Measurements from ENCODE around the gene ZNF81. TPM values are rescaled to one million over a fixed set of nuclear protein-coding genes. Genes with fewer than 3 reads are reported as not detected.

The ZNF81 gene
- total RNA-seq, 1 donor from 2014 or later, result 12.5 TPM

GRCh38 chrX:47831788-47832187 lies 4.9 kb upstream of the ZNF81 start:
- H3K4me3 Mint-ChIP-seq, result no peak overlapping the region
- no peaks in the 10 kb centered on the region for H3K27me3 Mint-ChIP-seq (ENCODE audit: low read depth)
- H3K27ac Mint-ChIP-seq, result no peak overlapping the region
- TF ChIP-seq CTCF (IDR thresholded peaks at IDR 0.05; ENCODE audit: unreplicated experiment), result peak; percentile 57
- peaks cover 13% of the 10 kb centered on the region for H3K9me3 Mint-ChIP-seq
- H3K4me1 Mint-ChIP-seq, result peaks cover 4% of the 10 kb centered on the region
- no peaks in the 10 kb centered on the region for H3K36me3 Mint-ChIP-seq
- no peak for DNase-seq (ENCODE audit: low spot score in 2 of 2, unreplicated experiment in 2 of 2)

- H3K36me3 Mint-ChIP-seq, result no peaks in the 10 kb centered on the region
- DNase-seq (ENCODE audit: low spot score in 2 of 2, unreplicated experiment in 2 of 2), result no peak
- H3K27ac Mint-ChIP-seq, result no peak overlapping the region
- no peaks in the 10 kb centered on the region for H3K27me3 Mint-ChIP-seq (ENCODE audit: low read depth)
- TF ChIP-seq CTCF (IDR thresholded peaks at IDR 0.05; ENCODE audit: unreplicated experiment), result no peak
- H3K4me3 Mint-ChIP-seq, result no peak overlapping the region
- peaks cover 8% of the 10 kb centered on the region for H3K4me1 Mint-ChIP-seq
- H3K9me3 Mint-ChIP-seq, result peaks cover 19% of the 10 kb centered on the region
Measured at GRCh38 chrX:47838361-47838760, 1.7 kb downstream of the ZNF81 start.

- no peaks in the 10 kb centered on the region for H3K36me3 Mint-ChIP-seq
- no peak overlapping the region for H3K27ac Mint-ChIP-seq
Measured at GRCh38 chrX:47840111-47840510, 3.4 kb downstream of the ZNF81 start.

GRCh38 chrX:47843363-47843762 lies 6.7 kb downstream of the ZNF81 start:
- no peaks in the 10 kb centered on the region for H3K27me3 Mint-ChIP-seq (ENCODE audit: low read depth)
- H3K4me1 Mint-ChIP-seq, result no peaks in the 10 kb centered on the region
- DNase-seq (ENCODE audit: low spot score in 2 of 2, unreplicated experiment in 2 of 2), result no peak
- peaks cover 18% of the 10 kb centered on the region for H3K9me3 Mint-ChIP-seq
- peaks cover 6% of the 10 kb centered on the region for H3K36me3 Mint-ChIP-seq
- TF ChIP-seq CTCF (IDR thresholded peaks at IDR 0.05; ENCODE audit: unreplicated experiment), result no peak
- H3K4me3 Mint-ChIP-seq, result no peak overlapping the region
- H3K27ac Mint-ChIP-seq, result no peak overlapping the region

More at GRCh38 chrX:47840111-47840510, 3.4 kb downstream of the ZNF81 start:
- H3K4me1 Mint-ChIP-seq, result peaks cover 8% of the 10 kb centered on the region
- no peak overlapping the region for H3K4me3 Mint-ChIP-seq
- H3K27me3 Mint-ChIP-seq (ENCODE audit: low read depth), result no peaks in the 10 kb centered on the region
- TF ChIP-seq CTCF (IDR thresholded peaks at IDR 0.05; ENCODE audit: unreplicated experiment), result no peak
- peaks cover 15% of the 10 kb centered on the region for H3K9me3 Mint-ChIP-seq
- no peak for DNase-seq (ENCODE audit: low spot score in 2 of 2, unreplicated experiment in 2 of 2)

- H3K4me1 Mint-ChIP-seq, result no peaks in the 10 kb centered on the region
- peaks cover 6% of the 10 kb centered on the region for H3K36me3 Mint-ChIP-seq
Measured at GRCh38 chrX:47844117-47844516, 7.4 kb downstream of the ZNF81 start.

More at GRCh38 chrX:47844117-47844516, 7.4 kb downstream of the ZNF81 start:
- no peaks in the 10 kb centered on the region for H3K27me3 Mint-ChIP-seq (ENCODE audit: low read depth)
- H3K4me3 Mint-ChIP-seq, result no peak overlapping the region
- DNase-seq (ENCODE audit: low spot score in 2 of 2, unreplicated experiment in 2 of 2), result no peak
- no peak overlapping the region for H3K27ac Mint-ChIP-seq
- peaks cover 18% of the 10 kb centered on the region for H3K9me3 Mint-ChIP-seq
- no peak for TF ChIP-seq CTCF (IDR thresholded peaks at IDR 0.05; ENCODE audit: unreplicated experiment)

Measured in mesothelial cell of epicardium (in vitro differentiated cells).